Measurements from ENCODE around the gene ARHGAP42. TPM values are rescaled to one million over a fixed set of nuclear protein-coding genes. Genes with fewer than 3 reads are reported as not detected.

Gene ARHGAP42
- total RNA-seq, 1 donor from 2014 or later: 21.6 TPM

GRCh38 chr11:101034076-101034475, 347.0 kb downstream of the ARHGAP42 start:
- H3K27ac Mint-ChIP-seq (ENCODE audit: unreplicated experiment): no peak overlapping the region
- H3K27me3 Mint-ChIP-seq (ENCODE audit: low read depth): no peaks in the 10 kb centered on the region
- H3K4me1 Mint-ChIP-seq: no peaks in the 10 kb centered on the region
- no peaks in the 10 kb centered on the region for H3K9me3 Mint-ChIP-seq
- TF ChIP-seq CTCF (conservative IDR thresholded peaks at IDR 0.05): no peak
- H3K36me3 Mint-ChIP-seq (ENCODE audit: low read depth): no peaks in the 10 kb centered on the region
- DNase-seq (ENCODE audit: low read depth, low spot score): no peak
- no peak overlapping the region for H3K4me3 Mint-ChIP-seq

DNA sequence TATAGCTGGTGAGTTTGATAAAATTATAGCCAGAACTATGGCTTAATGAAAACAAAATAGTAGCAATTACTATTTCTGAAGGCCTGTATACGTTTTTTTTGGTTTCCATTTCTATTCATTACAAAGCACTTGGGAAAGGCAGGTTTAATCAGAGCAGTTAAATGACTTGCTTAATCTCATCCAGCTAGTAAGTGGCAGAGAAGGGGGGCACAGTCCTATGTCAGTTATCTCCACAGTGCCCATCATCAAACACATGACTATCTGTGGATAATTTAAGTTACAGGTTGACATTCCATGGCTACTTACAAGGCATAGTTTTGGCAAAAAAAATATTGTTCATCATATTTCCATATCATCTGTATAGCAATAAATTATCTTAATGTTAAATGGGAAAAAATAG, 348.8 kb downstream of the ARHGAP42 start:
- Mint-ChIP-seq H3K36me3 (ENCODE audit: low read depth) (no peaks in the 10 kb centered on the region), H3K27me3 (ENCODE audit: low read depth) (no peaks in the 10 kb centered on the region), H3K27ac (ENCODE audit: unreplicated experiment) (no peak overlapping the region), H3K9me3 (no peaks in the 10 kb centered on the region), H3K4me3 (no peak overlapping the region), H3K4me1 (no peaks in the 10 kb centered on the region)
- DNase-seq (ENCODE audit: low read depth, low spot score): no peak
- TF ChIP-seq CTCF (conservative IDR thresholded peaks at IDR 0.05): no peak
